Urinary bladder (tissue), 4 donors: ENCODE measurements around the gene THYN1. TPM values are rescaled to one million over a fixed set of nuclear protein-coding genes. Genes with fewer than 3 reads are reported as not detected.

Experiments
- DNase-seq: peaks from one replicate; pipeline ENCODE4 v3.0.0-alpha.2; 2015; ENCODE audit errors: extremely low spot score
- H3K27ac ChIP-seq: one replicate; pipeline ENCODE4 v1.5.1; 2013; ENCODE audit warnings: low read depth, mild to moderate bottlenecking, moderate library complexity
- H3K36me3 ChIP-seq: one replicate; pipeline ENCODE4 v1.6.1; 2013; ENCODE audit warnings: mild to moderate bottlenecking, moderate library complexity; ENCODE audit not compliant: insufficient read depth
- H3K4me1 ChIP-seq: one replicate; pipeline ENCODE4 v1.6.1; 2013; ENCODE audit warnings: mild to moderate bottlenecking, moderate library complexity; ENCODE audit not compliant: insufficient read depth
- H3K4me3 ChIP-seq: one replicate; pipeline ENCODE4 v1.5.1; 2013; ENCODE audit warnings: low read depth, low read length
- WGBS: extraction: QIAGEN DNeasy Blood & Tissue Kit; methylation state at CpG from one replicate; pipeline ENCODE4 v1.1.7; 2013; 5-methylcytosine and 5-hydroxymethylcytosine counted together
- polyA plus RNA-seq: library from polyadenylated mRNA; stranded (reverse); fragments of 200-250 nt; gene quantifications from one replicate; pipeline ENCODE4 v1.2.3, GENCODE V29; 2013
- total RNA-seq: library from RNA; depleted of rRNA; stranded (reverse); fragments of >200 nt; gene quantifications from one replicate; pipeline ENCODE4 v1.2.3, GENCODE V29; 2014
- donor health status: healthy with polysubstance abuse.
- donor health status: healthy.

The THYN1 gene
- total and polyA plus RNA-seq, 2 donors: 47.2 to 61.7 TPM

GRCh38 chr11:134231958-134232659 is 21.0 kb downstream of the THYN1 start:
- H3K36me3 ChIP-seq: no peaks in the 10 kb centered on the region
- no peak overlapping the region for H3K4me3 ChIP-seq
- H3K4me1 ChIP-seq: no peaks in the 10 kb centered on the region
- no peak overlapping the region for H3K27ac ChIP-seq
- no peak for DNase-seq
- 75% methylated on average over 10 of the region's 10 CpGs for WGBS

- DNase-seq: no peak
- H3K4me1 ChIP-seq: no peaks in the 10 kb centered on the region
- 80% methylated on average over 4 of the region's 4 CpGs for WGBS
Measured at GRCh38 chr11:134230339-134230738, 22.8 kb downstream of the THYN1 start.

GRCh38 chr11:134229126-134229790 is 23.9 kb downstream of the THYN1 start:
- Histone ChIP-seq H3K4me1 (no peaks in the 10 kb centered on the region), H3K27ac (no peak overlapping the region), H3K36me3 (no peaks in the 10 kb centered on the region), H3K4me3 (no peak overlapping the region)
- DNase-seq: no peak
- 78% methylated on average over 6 of the region's 6 CpGs for whole genome bisulfite sequencing

More at GRCh38 chr11:134230339-134230738, 22.8 kb downstream of the THYN1 start:
- H3K27ac ChIP-seq: no peak overlapping the region
- no peaks in the 10 kb centered on the region for H3K36me3 ChIP-seq
- no peak overlapping the region for H3K4me3 ChIP-seq

GRCh38 chr11:134228625-134229024 is 24.5 kb downstream of the THYN1 start:
- Histone ChIP-seq H3K36me3 (no peaks in the 10 kb centered on the region), H3K4me3 (no peak overlapping the region), H3K4me1 (no peaks in the 10 kb centered on the region), H3K27ac (no peak overlapping the region)
- no peak for DNase-seq
- WGBS: 76% methylated on average over 6 of the region's 6 CpGs

GRCh38 chr11:134226806-134227325 is 26.3 kb downstream of the THYN1 start:
- WGBS: 89% methylated on average over 5 of the region's 5 CpGs
- DNase-seq: no peak
- H3K4me3 ChIP-seq: no peak overlapping the region
- H3K27ac ChIP-seq: no peak overlapping the region
- H3K36me3 ChIP-seq: no peaks in the 10 kb centered on the region
- no peaks in the 10 kb centered on the region for H3K4me1 ChIP-seq

- Histone ChIP-seq H3K36me3 (no peaks in the 10 kb centered on the region), H3K27ac (peak overlapping the region; percentile 58), H3K4me3 (peak overlapping the region; percentile 85), H3K4me1 (no peaks in the 10 kb centered on the region)
- no peak for DNase-seq
- under 1% methylated on average over 93 of the region's 93 CpGs for WGBS
Measured at GRCh38 chr11:134224710-134225664, 28.2 kb downstream of the THYN1 start.

- peak; percentile 94 for DNase-seq
- peak within 1 kb of the TSS; percentile 85 for H3K4me3 ChIP-seq
- H3K27ac ChIP-seq: peak within 1 kb of the TSS; percentile 86
- no peaks in the 10 kb centered on the region for H3K4me1 ChIP-seq
- under 1% methylated on average over 89 of the region's 89 CpGs for WGBS
- no peaks in the 10 kb centered on the region for H3K36me3 ChIP-seq
Measured at GRCh38 chr11:134223836-134224709, 29.1 kb downstream of the THYN1 start, which contains the start of the genes NCAPD3 and VPS26B. TSS of gene NCAPD3 (minus strand) at chr11:134223967. CDS start at chr11:134223926, 41 bp downstream. TSS of gene VPS26B (plus strand) at chr11:134224671. CDS start at chr11:134225123, 452 bp downstream.

GRCh38 chr11:134223121-134223520 is 30.0 kb downstream of the THYN1 start:
- Histone ChIP-seq H3K4me1 (no peaks in the 10 kb centered on the region), H3K36me3 (no peaks in the 10 kb centered on the region), H3K4me3 (peak overlapping the region; percentile 85), H3K27ac (no peak overlapping the region)
- 6% methylated on average over 5 of the region's 5 CpGs for WGBS
- no peak for DNase-seq

GRCh38 chr11:134216816-134217215 is 36.3 kb downstream of the THYN1 start:
- H3K4me3 ChIP-seq: no peak overlapping the region
- H3K27ac ChIP-seq: no peak overlapping the region
- WGBS: 90% methylated on average over 3 of the region's 3 CpGs
- DNase-seq: no peak
- no peaks in the 10 kb centered on the region for H3K4me1 ChIP-seq
- H3K36me3 ChIP-seq: no peaks in the 10 kb centered on the region

- DNase-seq: no peak
- Histone ChIP-seq H3K36me3 (peaks cover 1% of the 10 kb centered on the region), H3K4me3 (no peak overlapping the region), H3K27ac (no peak overlapping the region), H3K4me1 (no peaks in the 10 kb centered on the region)
- 87% methylated on average over 7 of the region's 7 CpGs for WGBS
Measured at GRCh38 chr11:134215836-134216235, 37.3 kb downstream of the THYN1 start.

GRCh38 chr11:134207538-134208239 is 45.5 kb downstream of the THYN1 start:
- peaks cover 6% of the 10 kb centered on the region for H3K36me3 ChIP-seq

GRCh38 chr11:134206185-134206584 is 47.0 kb downstream of the THYN1 start:
- WGBS: 94% methylated on average over 5 of the region's 5 CpGs
- Histone ChIP-seq H3K4me1 (no peaks in the 10 kb centered on the region), H3K4me3 (no peak overlapping the region), H3K27ac (no peak overlapping the region), H3K36me3 (peaks cover 5% of the 10 kb centered on the region)
- DNase-seq: no peak

More at GRCh38 chr11:134207538-134208239, 45.5 kb downstream of the THYN1 start:
- Histone ChIP-seq H3K27ac (no peak overlapping the region), H3K4me1 (no peaks in the 10 kb centered on the region), H3K4me3 (no peak overlapping the region)
- no peak for DNase-seq
- 89% methylated on average over 16 of the region's 16 CpGs for WGBS
